ENCODE results near the gene DNAAF6.

DNAAF6 gene

DNA sequence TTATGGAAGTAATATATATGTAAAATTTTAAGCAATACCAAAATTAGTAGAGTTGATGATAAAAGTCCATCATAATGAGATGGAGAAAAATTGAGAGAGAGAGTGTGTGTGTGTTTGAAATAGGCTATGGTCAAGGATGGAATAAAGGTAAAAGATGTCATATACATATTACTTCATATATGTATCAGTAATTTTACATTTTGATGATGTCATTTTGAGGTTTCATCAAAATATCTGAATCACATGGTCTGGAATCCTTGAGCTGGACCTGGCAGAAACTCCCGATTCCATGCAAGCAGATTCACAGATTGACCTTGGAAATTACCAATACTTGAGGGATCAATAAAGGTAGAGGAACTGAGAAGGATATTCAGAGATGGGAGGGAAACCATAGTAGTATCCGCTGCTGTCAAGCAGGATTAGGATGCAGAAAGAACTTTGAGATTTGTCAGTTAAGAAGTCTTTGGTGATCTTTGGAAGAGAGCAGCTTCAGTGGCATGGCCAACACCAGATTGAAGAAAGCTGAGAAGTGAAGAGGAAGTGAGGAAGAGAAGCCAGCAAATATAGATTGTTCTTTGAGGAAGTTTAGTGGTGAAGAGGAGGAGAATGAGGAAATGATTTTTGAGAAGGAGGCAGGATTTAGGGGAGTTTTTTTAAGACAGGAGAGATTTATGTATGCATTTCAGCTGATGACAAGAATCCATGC lies 21.5 kb downstream of the DNAAF6 start:
- no peak for DNase-seq (ENCODE audit: extremely low read depth, low read depth)
- TF ChIP-seq, protein P1, sequence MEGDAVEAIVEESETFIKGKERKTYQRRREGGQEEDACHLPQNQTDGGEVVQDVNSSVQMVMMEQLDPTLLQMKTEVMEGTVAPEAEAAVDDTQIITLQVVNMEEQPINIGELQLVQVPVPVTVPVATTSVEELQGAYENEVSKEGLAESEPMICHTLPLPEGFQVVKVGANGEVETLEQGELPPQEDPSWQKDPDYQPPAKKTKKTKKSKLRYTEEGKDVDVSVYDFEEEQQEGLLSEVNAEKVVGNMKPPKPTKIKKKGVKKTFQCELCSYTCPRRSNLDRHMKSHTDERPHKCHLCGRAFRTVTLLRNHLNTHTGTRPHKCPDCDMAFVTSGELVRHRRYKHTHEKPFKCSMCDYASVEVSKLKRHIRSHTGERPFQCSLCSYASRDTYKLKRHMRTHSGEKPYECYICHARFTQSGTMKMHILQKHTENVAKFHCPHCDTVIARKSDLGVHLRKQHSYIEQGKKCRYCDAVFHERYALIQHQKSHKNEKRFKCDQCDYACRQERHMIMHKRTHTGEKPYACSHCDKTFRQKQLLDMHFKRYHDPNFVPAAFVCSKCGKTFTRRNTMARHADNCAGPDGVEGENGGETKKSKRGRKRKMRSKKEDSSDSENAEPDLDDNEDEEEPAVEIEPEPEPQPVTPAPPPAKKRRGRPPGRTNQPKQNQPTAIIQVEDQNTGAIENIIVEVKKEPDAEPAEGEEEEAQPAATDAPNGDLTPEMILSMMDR (IDR thresholded peaks at IDR 0.05; ENCODE audit: low read depth, low read length) = no peak

DNA sequence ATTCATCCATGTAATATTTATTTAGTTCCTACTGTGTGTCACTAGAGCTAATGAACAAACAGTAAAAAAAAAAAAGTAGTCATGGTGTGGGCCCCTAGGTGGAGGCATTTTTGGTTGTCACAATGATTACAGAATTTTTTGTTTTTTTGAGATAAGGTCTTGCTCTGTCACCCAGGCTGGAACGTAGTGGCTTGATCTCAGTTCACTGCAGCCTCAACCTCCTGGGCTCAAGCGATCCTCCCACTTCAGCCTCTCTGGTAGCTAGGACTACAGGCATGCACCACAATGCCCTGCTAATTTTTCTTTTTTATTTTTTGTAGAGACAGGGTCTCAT lies 22.0 kb downstream of the DNAAF6 start:
- no peak for DNase-seq (ENCODE audit: extremely low read depth, low read depth)
- TF ChIP-seq, protein P1 (IDR thresholded peaks at IDR 0.05; ENCODE audit: low read depth, low read length) = no peak

DNA sequence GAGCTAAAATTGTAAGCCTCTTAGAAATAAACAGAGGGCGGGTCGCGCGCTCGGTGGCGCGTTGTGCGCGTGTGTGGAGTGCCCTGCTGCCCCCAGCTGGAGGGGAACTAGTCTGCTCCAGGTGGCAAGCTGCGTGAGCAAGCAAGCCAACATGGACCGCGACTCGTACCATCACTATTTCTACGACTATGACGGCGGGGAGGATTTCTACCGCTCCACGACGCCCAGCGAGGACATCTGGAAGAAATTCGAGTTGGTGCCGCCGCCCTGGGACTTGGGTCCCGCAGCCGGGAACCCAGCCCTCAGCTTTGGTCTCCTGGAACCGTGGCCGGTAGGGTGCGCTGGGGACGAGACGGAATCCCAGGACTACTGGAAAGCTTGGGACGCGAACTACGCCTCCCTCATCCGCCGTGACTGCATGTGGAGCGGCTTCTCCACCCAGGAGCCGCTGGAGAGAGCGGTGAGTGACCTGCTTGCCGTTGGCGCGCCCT lies 66.1 kb downstream of the DNAAF6 start:
- no peak for DNase-seq (ENCODE audit: extremely low read depth, low read depth)
- TF ChIP-seq, protein P1 (IDR thresholded peaks at IDR 0.05; ENCODE audit: low read depth, low read length) = no peak

DNA sequence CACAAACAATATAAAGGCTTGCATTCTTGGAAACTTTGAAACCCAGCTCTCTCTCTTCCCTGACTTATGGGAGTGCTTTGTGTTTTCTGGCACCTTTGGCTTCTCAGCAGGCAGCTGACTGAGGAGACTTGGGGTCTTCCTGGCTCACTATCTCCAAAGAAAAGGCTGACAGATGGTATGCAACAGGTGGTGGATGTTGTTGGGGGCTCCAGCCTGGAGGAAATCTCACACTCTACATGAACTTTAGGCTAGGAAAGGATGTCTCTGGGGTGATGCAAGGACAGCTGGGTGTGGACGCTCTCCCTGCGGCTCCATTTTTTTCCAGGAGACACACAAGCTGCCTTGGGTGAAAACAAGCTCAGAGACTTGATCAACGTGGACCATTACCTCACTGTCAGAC lies 67.4 kb downstream of the DNAAF6 start:
- TF ChIP-seq, protein P1 (IDR thresholded peaks at IDR 0.05; ENCODE audit: low read depth, low read length) = no peak

DNA sequence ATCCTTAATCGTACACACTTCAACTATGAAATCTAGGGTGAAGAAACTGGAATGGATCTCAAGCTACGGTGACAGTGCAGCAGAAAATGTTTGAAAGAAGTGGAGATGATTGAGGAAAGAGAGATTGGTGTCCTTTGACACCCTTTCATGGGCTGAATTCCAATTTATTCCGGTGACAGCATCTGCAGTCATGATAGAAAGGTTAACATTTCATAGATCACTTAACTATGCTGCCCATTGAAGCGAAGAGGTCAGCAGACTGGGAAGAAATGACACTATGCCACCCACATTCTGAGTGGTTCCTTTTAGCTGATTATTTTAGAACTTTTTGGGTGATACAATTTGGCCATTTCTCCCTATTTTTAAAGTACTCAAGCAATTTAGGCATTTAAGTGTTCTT lies 82.3 kb downstream of the DNAAF6 start:
- no peak for DNase-seq (ENCODE audit: extremely low read depth, low read depth)
- TF ChIP-seq, protein P1 (IDR thresholded peaks at IDR 0.05; ENCODE audit: low read depth, low read length) = no peak

More for the DNA sequence above, 67.4 kb downstream of the DNAAF6 start:
- no peak for DNase-seq (ENCODE audit: extremely low read depth, low read depth)

DNA sequence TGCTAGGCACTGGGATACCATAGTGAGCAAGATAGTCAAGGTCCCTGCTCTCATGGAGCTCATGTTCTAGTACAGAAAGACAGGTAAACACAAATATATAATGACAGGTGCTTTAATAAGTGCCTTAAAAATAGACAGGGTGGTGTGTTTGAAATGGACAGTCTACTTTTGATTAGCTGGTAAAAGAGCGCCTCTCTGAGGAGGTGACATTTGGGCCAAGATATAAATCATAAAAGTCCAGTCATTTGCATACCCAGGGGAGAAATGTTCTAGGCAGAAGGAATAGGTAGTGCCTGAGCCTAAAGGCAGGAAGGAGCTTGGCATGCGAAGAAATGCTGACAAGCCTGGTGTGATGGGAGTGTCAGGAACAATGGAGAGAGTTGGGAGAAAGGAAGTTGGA lies 83.6 kb downstream of the DNAAF6 start:
- DNase-seq (ENCODE audit: extremely low read depth, low read depth) = no peak
- TF ChIP-seq, protein P1 (IDR thresholded peaks at IDR 0.05; ENCODE audit: low read depth, low read length) = no peak

DNA sequence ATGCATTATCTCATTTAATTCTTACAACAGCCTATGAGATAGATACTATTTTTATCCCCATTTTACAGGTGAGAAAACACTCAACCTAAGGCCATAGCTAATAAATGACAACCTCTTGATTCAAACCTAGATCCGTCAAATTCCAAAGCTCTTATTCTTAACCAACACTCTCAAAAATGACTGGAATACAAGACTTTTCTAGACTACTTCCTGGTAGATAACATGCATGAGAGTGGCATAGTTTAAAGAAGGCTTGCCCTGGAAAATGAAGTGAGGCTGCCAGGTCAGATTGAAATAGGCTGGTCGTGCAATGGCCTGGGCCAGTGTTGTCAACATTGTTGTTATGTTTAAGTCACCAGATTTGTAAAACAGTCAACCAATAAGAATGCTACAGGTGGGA lies 86.6 kb downstream of the DNAAF6 start:
- no peak for DNase-seq (ENCODE audit: extremely low read depth, low read depth)
- TF ChIP-seq, protein P1 (IDR thresholded peaks at IDR 0.05; ENCODE audit: low read depth, low read length) = no peak
